ENCODE results near the gene ST3GAL5.

Gene ST3GAL5

GRCh38 chr2:85803704-85804425 lies 84.9 kb downstream of the ST3GAL5 start:
- Histone ChIP-seq H3K23ac (ENCODE audit: low read length) (no peak overlapping the region), H4K8ac (ENCODE audit: low read depth, low read length) (no peak overlapping the region), H2AK5ac (ENCODE audit: low read length) (no peak overlapping the region), H3K27ac (ENCODE audit: low read depth, low read length) (no peak overlapping the region), H3K4me3 (ENCODE audit: low read length) (no peak overlapping the region), H2BK15ac (replicated peaks; ENCODE audit: low read depth) (no peak overlapping the region), H3K36me3 (ENCODE audit: control insufficient read depth, insufficient read depth, low read length) (no peaks in the 10 kb centered on the region), H3K79me2 (ENCODE audit: control insufficient read depth, insufficient read depth, low read length) (no peaks in the 10 kb centered on the region), H3K4me1 (ENCODE audit: control insufficient read depth, low read depth, low read length) (no peaks in the 10 kb centered on the region), H2BK5ac (ENCODE audit: low read length) (no peak overlapping the region), H2BK120ac (ENCODE audit: low read depth, low read length) (no peak overlapping the region), H3K18ac (ENCODE audit: low read length) (no peak overlapping the region), H3K9ac (ENCODE audit: low read length) (no peak overlapping the region), H3K4me2 (ENCODE audit: low read length) (no peak overlapping the region), H4K5ac (ENCODE audit: low read length) (no peak overlapping the region), H3K27me3 (ENCODE audit: insufficient read depth, low read length, poor library complexity) (no peaks in the 10 kb centered on the region), H3K4ac (ENCODE audit: low read depth, low read length) (no peak overlapping the region), H3K56ac (ENCODE audit: low read length) (no peak overlapping the region), H3K79me1 (ENCODE audit: low read length) (no peaks in the 10 kb centered on the region)
- DNase-seq = no peak
- WGBS (ENCODE audit: extremely low coverage, insufficient coverage, low lambda C conversion rate) = no CpG with 5 or more reads among the region's 10 CpGs

- Histone ChIP-seq H3K56ac (ENCODE audit: low read length) (no peak overlapping the region), H2AK5ac (ENCODE audit: low read length) (no peak overlapping the region), H3K36me3 (ENCODE audit: control insufficient read depth, insufficient read depth, low read length) (no peaks in the 10 kb centered on the region), H3K4me2 (ENCODE audit: low read length) (no peak overlapping the region), H3K79me2 (ENCODE audit: control insufficient read depth, insufficient read depth, low read length) (no peaks in the 10 kb centered on the region), H4K5ac (ENCODE audit: low read length) (no peak overlapping the region), H3K18ac (ENCODE audit: low read length) (no peak overlapping the region), H3K79me1 (ENCODE audit: low read length) (no peaks in the 10 kb centered on the region), H3K4me3 (ENCODE audit: low read length) (no peak overlapping the region), H3K27ac (ENCODE audit: low read depth, low read length) (no peak overlapping the region), H3K9ac (ENCODE audit: low read length) (no peak overlapping the region), H3K4ac (ENCODE audit: low read depth, low read length) (no peak overlapping the region), H2BK120ac (ENCODE audit: low read depth, low read length) (no peak overlapping the region), H3K23ac (ENCODE audit: low read length) (no peak overlapping the region), H2BK5ac (ENCODE audit: low read length) (no peak overlapping the region), H3K4me1 (ENCODE audit: control insufficient read depth, low read depth, low read length) (no peaks in the 10 kb centered on the region), H3K27me3 (ENCODE audit: insufficient read depth, low read length, poor library complexity) (no peaks in the 10 kb centered on the region), H2BK15ac (replicated peaks; ENCODE audit: low read depth) (no peak overlapping the region), H4K8ac (ENCODE audit: low read depth, low read length) (no peak overlapping the region)
- DNase-seq = no peak
- WGBS (ENCODE audit: extremely low coverage, insufficient coverage, low lambda C conversion rate) = no CpG with 5 or more reads among the region's 9 CpGs
Observed at GRCh38 chr2:85802354-85803103, 86.3 kb downstream of the ST3GAL5 start.

- no CpG with 5 or more reads among the region's 5 CpGs for WGBS (ENCODE audit: extremely low coverage, insufficient coverage, low lambda C conversion rate)
- Histone ChIP-seq H2BK120ac (ENCODE audit: low read depth, low read length) (no peak overlapping the region), H3K4ac (ENCODE audit: low read depth, low read length) (no peak overlapping the region), H2BK15ac (replicated peaks; ENCODE audit: low read depth) (no peak overlapping the region), H3K23ac (ENCODE audit: low read length) (no peak overlapping the region), H3K4me1 (ENCODE audit: control insufficient read depth, low read depth, low read length) (no peaks in the 10 kb centered on the region), H2BK5ac (ENCODE audit: low read length) (no peak overlapping the region), H3K4me3 (ENCODE audit: low read length) (no peak overlapping the region), H3K18ac (ENCODE audit: low read length) (no peak overlapping the region), H4K8ac (ENCODE audit: low read depth, low read length) (no peak overlapping the region), H3K9ac (ENCODE audit: low read length) (no peak overlapping the region), H3K36me3 (ENCODE audit: control insufficient read depth, insufficient read depth, low read length) (no peaks in the 10 kb centered on the region), H3K79me2 (ENCODE audit: control insufficient read depth, insufficient read depth, low read length) (no peaks in the 10 kb centered on the region), H4K5ac (ENCODE audit: low read length) (no peak overlapping the region), H3K27me3 (ENCODE audit: insufficient read depth, low read length, poor library complexity) (no peaks in the 10 kb centered on the region), H3K4me2 (ENCODE audit: low read length) (no peak overlapping the region), H3K79me1 (ENCODE audit: low read length) (no peaks in the 10 kb centered on the region), H3K56ac (ENCODE audit: low read length) (no peak overlapping the region), H3K27ac (ENCODE audit: low read depth, low read length) (no peak overlapping the region), H2AK5ac (ENCODE audit: low read length) (no peak overlapping the region)
- no peak for DNase-seq
Observed at GRCh38 chr2:85801871-85802270, 86.9 kb downstream of the ST3GAL5 start.

- no peaks in the 10 kb centered on the region for H3K27me3 ChIP-seq (ENCODE audit: insufficient read depth, low read length, poor library complexity)
- H3K79me1 ChIP-seq (ENCODE audit: low read length) = no peaks in the 10 kb centered on the region
- no peak overlapping the region for H2AK5ac ChIP-seq (ENCODE audit: low read length)
- H3K23ac ChIP-seq (ENCODE audit: low read length) = no peak overlapping the region
- no peak overlapping the region for H2BK5ac ChIP-seq (ENCODE audit: low read length)
- H4K8ac ChIP-seq (ENCODE audit: low read depth, low read length) = no peak overlapping the region
- no peak overlapping the region for H3K4me2 ChIP-seq (ENCODE audit: low read length)
- H2BK120ac ChIP-seq (ENCODE audit: low read depth, low read length) = no peak overlapping the region
- H4K5ac ChIP-seq (ENCODE audit: low read length) = no peak overlapping the region
- H3K4me1 ChIP-seq (ENCODE audit: control insufficient read depth, low read depth, low read length) = no peaks in the 10 kb centered on the region
- no peak overlapping the region for H3K4ac ChIP-seq (ENCODE audit: low read depth, low read length)
- H3K18ac ChIP-seq (ENCODE audit: low read length) = no peak overlapping the region
- H3K4me3 ChIP-seq (ENCODE audit: low read length) = no peak overlapping the region
- no peak for DNase-seq
- no peaks in the 10 kb centered on the region for H3K79me2 ChIP-seq (ENCODE audit: control insufficient read depth, insufficient read depth, low read length)
- no peak overlapping the region for H3K56ac ChIP-seq (ENCODE audit: low read length)
- H3K9ac ChIP-seq (ENCODE audit: low read length) = no peak overlapping the region
- no CpG with 5 or more reads among the region's 3 CpGs for WGBS (ENCODE audit: extremely low coverage, insufficient coverage, low lambda C conversion rate)
- no peaks in the 10 kb centered on the region for H3K36me3 ChIP-seq (ENCODE audit: control insufficient read depth, insufficient read depth, low read length)
- H2BK15ac ChIP-seq (replicated peaks; ENCODE audit: low read depth) = no peak overlapping the region
- no peak overlapping the region for H3K27ac ChIP-seq (ENCODE audit: low read depth, low read length)
Observed at GRCh38 chr2:85800586-85800985, 88.2 kb downstream of the ST3GAL5 start.

- no peak overlapping the region for H4K8ac ChIP-seq (ENCODE audit: low read depth, low read length)
- H3K56ac ChIP-seq (ENCODE audit: low read length) = no peak overlapping the region
- no CpG with 5 or more reads among the region's 11 CpGs for WGBS (ENCODE audit: extremely low coverage, insufficient coverage, low lambda C conversion rate)
- H3K79me2 ChIP-seq (ENCODE audit: control insufficient read depth, insufficient read depth, low read length) = no peaks in the 10 kb centered on the region
- no peak overlapping the region for H3K4me3 ChIP-seq (ENCODE audit: low read length)
- H3K23ac ChIP-seq (ENCODE audit: low read length) = no peak overlapping the region
- no peak overlapping the region for H2BK120ac ChIP-seq (ENCODE audit: low read depth, low read length)
- H3K79me1 ChIP-seq (ENCODE audit: low read length) = no peaks in the 10 kb centered on the region
- H3K27me3 ChIP-seq (ENCODE audit: insufficient read depth, low read length, poor library complexity) = no peaks in the 10 kb centered on the region
- no peak overlapping the region for H2AK5ac ChIP-seq (ENCODE audit: low read length)
- H3K4me2 ChIP-seq (ENCODE audit: low read length) = no peak overlapping the region
- no peak overlapping the region for H2BK15ac ChIP-seq (replicated peaks; ENCODE audit: low read depth)
- H4K5ac ChIP-seq (ENCODE audit: low read length) = no peak overlapping the region
- no peak overlapping the region for H3K9ac ChIP-seq (ENCODE audit: low read length)
- no peak overlapping the region for H3K4ac ChIP-seq (ENCODE audit: low read depth, low read length)
- no peak overlapping the region for H2BK5ac ChIP-seq (ENCODE audit: low read length)
- H3K4me1 ChIP-seq (ENCODE audit: control insufficient read depth, low read depth, low read length) = no peaks in the 10 kb centered on the region
- H3K18ac ChIP-seq (ENCODE audit: low read length) = no peak overlapping the region
- H3K27ac ChIP-seq (ENCODE audit: low read depth, low read length) = no peak overlapping the region
- no peaks in the 10 kb centered on the region for H3K36me3 ChIP-seq (ENCODE audit: control insufficient read depth, insufficient read depth, low read length)
- no peak for DNase-seq
Observed at GRCh38 chr2:85799215-85799956, 89.4 kb downstream of the ST3GAL5 start.

Data from mesendoderm (in vitro differentiated cells).